ENCODE results near the gene PHF20.
"Not testable (repeated sequence)": the region's sequence is repeated elsewhere in the genome, so short reads cannot be mapped to it uniquely, and the experiment has no call there.

The PHF20 gene

GRCh38 chr20:35947489-35947888, 175.7 kb downstream of the PHF20 start:
- DNase-seq = peak; percentile 50

- no peak for DNase-seq
These were observed 176.1 kb downstream of the PHF20 start for GRCh38 chr20:35947907-35948306.

GRCh38 chr20:35950093-35950492, 178.3 kb downstream of the PHF20 start:
- no peak for DNase-seq

- DNase-seq = not testable (repeated sequence)
These were observed 180.3 kb downstream of the PHF20 start for GRCh38 chr20:35952080-35952479.

GRCh38 chr20:35952480-35953386, 180.9 kb downstream of the PHF20 start:
- DNase-seq = no peak

- peak; percentile 72 for DNase-seq
These were observed 181.8 kb downstream of the PHF20 start for GRCh38 chr20:35953387-35954199.

- peak; percentile 97 for DNase-seq
These were observed 182.5 kb downstream of the PHF20 start, which contains the start of gene SCAND1 for GRCh38 chr20:35954200-35954906. SCAND1 (minus strand) TSS chr20:35954502; CDS start chr20:35954284, 218 bp downstream.

GRCh38 chr20:35954907-35955251, 183.1 kb downstream of the PHF20 start:
- DNase-seq = no peak

GRCh38 chr20:35956616-35957015, 184.8 kb downstream of the PHF20 start:
- no peak for DNase-seq

GRCh38 chr20:35959291-35959690, 187.5 kb downstream of the PHF20 start:
- DNase-seq = not testable (repeated sequence)

- DNase-seq = no peak
These were observed 192.1 kb downstream of the PHF20 start for GRCh38 chr20:35963878-35964277.

GRCh38 chr20:35967979-35968640, 196.3 kb downstream of the PHF20 start, which contains the start of gene CNBD2:
CNBD2 (plus strand) TSS chr20:35968590; CDS start chr20:35968763, 173 bp downstream.
- no peak for DNase-seq

GRCh38 chr20:35968930-35969329, 197.1 kb downstream of the PHF20 start:
- no peak for DNase-seq

GRCh38 chr20:35971981-35972380, 200.2 kb downstream of the PHF20 start:
- no peak for DNase-seq

GRCh38 chr20:35972462-35972861, 200.6 kb downstream of the PHF20 start:
- DNase-seq = no peak

GRCh38 chr20:35974256-35974655, 202.4 kb downstream of the PHF20 start:
- no peak for DNase-seq

- no peak for DNase-seq
These were observed 204.0 kb downstream of the PHF20 start for GRCh38 chr20:35975576-35976373.

GRCh38 chr20:35978041-35978513, 206.3 kb downstream of the PHF20 start:
- DNase-seq = no peak

- no peak for DNase-seq
These were observed 207.7 kb downstream of the PHF20 start for GRCh38 chr20:35979544-35979943.

- DNase-seq = no peak
These were observed 210.2 kb downstream of the PHF20 start for GRCh38 chr20:35981969-35982368.

- DNase-seq = no peak
These were observed 212.6 kb downstream of the PHF20 start for GRCh38 chr20:35984382-35984781.
